Measurements from ENCODE around the gene GOLGA8M. TPM values are rescaled to one million over a fixed set of nuclear protein-coding genes. Genes with fewer than 3 reads are reported as not detected.
"Not testable (repeated sequence)": the region's sequence is repeated elsewhere in the genome, so short reads cannot be mapped to it uniquely, and the experiment has no call there.

GOLGA8M gene
- total RNA-seq, 1 experiment from 2014 or later = not detected

DNA sequence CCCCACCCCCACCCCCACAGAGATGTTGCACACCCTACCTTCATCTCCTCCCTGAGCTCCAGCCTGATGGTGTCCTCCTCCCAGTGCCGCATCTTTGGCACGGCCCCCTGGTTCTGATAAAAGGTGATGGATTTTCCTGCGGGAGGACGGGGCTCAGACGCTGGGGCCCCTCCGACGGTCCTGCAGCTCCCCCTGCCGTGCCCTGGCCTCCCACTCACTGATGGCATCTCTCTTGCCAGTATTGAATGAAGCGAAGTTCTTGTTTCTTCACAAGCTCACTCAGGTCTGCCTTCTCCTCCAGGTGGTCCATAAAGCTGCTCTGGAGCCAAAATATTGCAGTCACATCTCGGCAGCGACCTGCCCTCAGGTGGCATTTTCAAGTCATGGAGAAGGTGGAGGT lies 9.8 kb downstream of the GOLGA8M start:
- CTCF ChIA-PET; H3K9me3 ChIP-seq (ENCODE audit: low read depth, low read length, poor library complexity, severe bottlenecking); H3K36me3 ChIP-seq (ENCODE audit: insufficient read depth, low read length, poor library complexity, severe bottlenecking); POLR2A ChIA-PET (ENCODE audit: low non-redundant PET); H3K27ac ChIP-seq (ENCODE audit: low read depth, low read length, poor library complexity, severe bottlenecking); DNase-seq (ENCODE audit: low spot score); BruUV-seq (replicated peaks); intact Hi-C loops (cut with micrococcal nuclease; ENCODE audit: unreplicated experiment); H3K27me3 ChIP-seq (replicated peaks; ENCODE audit: insufficient read depth, low read depth, low read length, poor library complexity); H3K4me3 ChIP-seq (ENCODE audit: low read depth, low read length, poor library complexity, severe bottlenecking); H3K4me1 ChIP-seq (ENCODE audit: insufficient read depth, low read length, poor library complexity, severe bottlenecking): not testable (repeated sequence)

DNA sequence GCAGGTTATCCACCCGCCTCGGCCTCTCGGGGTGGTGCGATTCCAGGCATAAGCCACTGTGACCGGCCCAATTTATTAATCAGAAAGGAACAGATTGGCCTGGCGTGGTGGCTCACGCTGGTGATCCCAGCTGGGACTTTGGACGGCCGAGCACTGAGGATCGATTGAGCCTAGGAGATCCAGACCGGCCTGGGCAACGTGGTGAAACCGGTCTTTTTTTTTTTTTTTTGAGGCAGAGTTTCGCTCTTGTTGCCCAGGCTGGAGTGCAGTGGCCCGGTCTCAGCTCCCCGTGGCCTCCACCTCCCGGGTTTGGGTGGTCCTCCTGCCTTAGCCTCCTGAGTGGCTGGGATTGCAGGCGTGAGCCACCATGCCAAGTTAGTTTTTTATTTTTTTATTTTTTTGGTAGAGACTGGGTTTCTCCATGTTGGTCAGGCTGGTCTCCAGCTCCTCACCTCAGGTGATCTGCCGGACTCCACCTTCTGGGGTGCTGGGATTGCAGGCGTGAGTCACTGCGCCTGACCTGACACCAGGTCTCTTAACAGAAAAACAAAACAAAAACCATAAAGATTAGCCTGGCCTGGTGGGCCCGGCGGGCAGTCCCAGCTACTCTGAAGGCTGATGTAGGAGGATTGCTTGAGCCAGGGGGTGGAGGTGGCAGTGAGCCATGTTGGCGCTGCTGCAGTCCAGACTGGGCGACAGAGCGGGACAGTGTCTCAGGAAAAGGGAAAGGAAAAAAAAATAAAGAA lies 18.0 kb downstream of the GOLGA8M start:
- H3K4me3 ChIP-seq (ENCODE audit: low read depth, low read length, poor library complexity, severe bottlenecking); H3K9me3 ChIP-seq (ENCODE audit: low read depth, low read length, poor library complexity, severe bottlenecking); DNase-seq (ENCODE audit: low spot score); BruUV-seq (replicated peaks); H3K4me1 ChIP-seq (ENCODE audit: insufficient read depth, low read length, poor library complexity, severe bottlenecking); H3K36me3 ChIP-seq (ENCODE audit: insufficient read depth, low read length, poor library complexity, severe bottlenecking); H3K27ac ChIP-seq (ENCODE audit: low read depth, low read length, poor library complexity, severe bottlenecking); intact Hi-C loops (cut with micrococcal nuclease; ENCODE audit: unreplicated experiment); H3K27me3 ChIP-seq (replicated peaks; ENCODE audit: insufficient read depth, low read depth, low read length, poor library complexity); POLR2A ChIA-PET (ENCODE audit: low non-redundant PET); CTCF ChIA-PET: not testable (repeated sequence)

DNA sequence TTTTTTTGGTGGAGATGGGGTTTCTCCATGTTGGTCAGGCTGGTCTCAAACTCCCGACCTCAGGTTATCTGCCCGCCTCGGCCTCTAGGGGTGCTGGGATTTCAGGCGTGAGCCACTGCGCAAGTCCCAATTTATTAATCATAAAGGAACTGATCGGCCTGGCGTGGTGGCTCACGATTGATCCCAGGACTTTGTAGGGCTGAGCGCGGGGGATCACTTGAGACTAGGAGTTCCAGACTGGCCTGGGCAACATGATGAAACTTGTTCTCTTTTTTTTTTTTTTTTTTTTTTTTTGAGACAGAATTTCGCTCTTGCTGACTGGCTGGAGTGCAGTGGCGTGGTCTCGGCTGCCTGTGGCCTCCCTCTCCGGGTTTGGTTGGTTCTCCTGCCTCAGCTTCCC lies 19.2 kb downstream of the GOLGA8M start:
- H3K4me1 ChIP-seq (ENCODE audit: insufficient read depth, low read length, poor library complexity, severe bottlenecking); BruUV-seq (replicated peaks); POLR2A ChIA-PET (ENCODE audit: low non-redundant PET): not testable (repeated sequence)

DNA sequence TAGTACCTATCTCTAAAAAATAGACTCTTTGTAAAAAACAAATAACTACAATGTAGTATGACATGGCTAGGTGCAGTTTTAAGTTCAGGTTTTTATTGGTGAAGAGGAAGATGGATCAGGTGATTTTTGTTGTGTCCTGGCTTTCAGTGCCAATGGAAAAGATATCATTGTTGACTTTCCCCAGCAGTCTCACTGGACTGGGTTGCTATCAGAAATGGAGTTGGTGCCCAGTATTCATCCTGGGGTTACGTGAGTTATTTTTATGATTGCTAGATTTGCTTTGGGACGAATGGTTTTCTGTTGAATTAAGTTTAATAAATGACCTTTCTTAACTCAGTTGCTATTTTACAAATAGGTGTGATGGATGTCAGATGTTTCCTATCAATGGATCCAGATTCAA lies 38.7 kb downstream of the GOLGA8M start:
- H3K27me3 ChIP-seq (replicated peaks; ENCODE audit: insufficient read depth, low read depth, low read length, poor library complexity); intact Hi-C loops (cut with micrococcal nuclease; ENCODE audit: unreplicated experiment); H3K27ac ChIP-seq (ENCODE audit: low read depth, low read length, poor library complexity, severe bottlenecking); DNase-seq (ENCODE audit: low spot score); H3K4me3 ChIP-seq (ENCODE audit: low read depth, low read length, poor library complexity, severe bottlenecking); H3K36me3 ChIP-seq (ENCODE audit: insufficient read depth, low read length, poor library complexity, severe bottlenecking); H3K4me1 ChIP-seq (ENCODE audit: insufficient read depth, low read length, poor library complexity, severe bottlenecking); BruUV-seq (replicated peaks); CTCF ChIA-PET; H3K9me3 ChIP-seq (ENCODE audit: low read depth, low read length, poor library complexity, severe bottlenecking); POLR2A ChIA-PET (ENCODE audit: low non-redundant PET): not testable (repeated sequence)

More for the DNA sequence above, 19.2 kb downstream of the GOLGA8M start:
- H3K27me3 ChIP-seq (replicated peaks; ENCODE audit: insufficient read depth, low read depth, low read length, poor library complexity); H3K27ac ChIP-seq (ENCODE audit: low read depth, low read length, poor library complexity, severe bottlenecking); CTCF ChIA-PET; H3K9me3 ChIP-seq (ENCODE audit: low read depth, low read length, poor library complexity, severe bottlenecking); intact Hi-C loops (cut with micrococcal nuclease; ENCODE audit: unreplicated experiment); H3K36me3 ChIP-seq (ENCODE audit: insufficient read depth, low read length, poor library complexity, severe bottlenecking); DNase-seq (ENCODE audit: low spot score); H3K4me3 ChIP-seq (ENCODE audit: low read depth, low read length, poor library complexity, severe bottlenecking): not testable (repeated sequence)

DNA sequence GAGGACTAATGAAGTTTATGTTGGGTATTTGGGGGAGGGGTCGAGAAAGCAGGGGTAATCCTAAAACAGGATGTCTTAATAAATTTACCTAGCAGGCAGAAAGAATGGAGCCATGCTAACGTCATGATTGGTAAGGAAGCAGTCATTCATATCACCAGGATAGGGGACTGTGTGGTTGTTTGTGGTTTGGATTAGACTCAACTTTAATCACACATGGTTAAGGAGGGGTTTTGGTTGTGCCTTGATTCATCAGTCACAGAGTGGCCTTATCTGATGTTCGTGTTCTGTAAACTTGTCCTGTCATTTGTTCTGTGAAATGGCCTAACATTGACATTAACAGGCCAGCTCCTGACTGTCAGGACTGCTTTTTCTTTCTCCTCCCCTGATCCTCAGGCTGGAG lies 40.1 kb downstream of the GOLGA8M start:
- H3K4me3 ChIP-seq (ENCODE audit: low read depth, low read length, poor library complexity, severe bottlenecking); DNase-seq (ENCODE audit: low spot score); CTCF ChIA-PET; POLR2A ChIA-PET (ENCODE audit: low non-redundant PET); H3K27ac ChIP-seq (ENCODE audit: low read depth, low read length, poor library complexity, severe bottlenecking); H3K27me3 ChIP-seq (replicated peaks; ENCODE audit: insufficient read depth, low read depth, low read length, poor library complexity); H3K4me1 ChIP-seq (ENCODE audit: insufficient read depth, low read length, poor library complexity, severe bottlenecking); H3K9me3 ChIP-seq (ENCODE audit: low read depth, low read length, poor library complexity, severe bottlenecking); BruUV-seq (replicated peaks); H3K36me3 ChIP-seq (ENCODE audit: insufficient read depth, low read length, poor library complexity, severe bottlenecking); intact Hi-C loops (cut with micrococcal nuclease; ENCODE audit: unreplicated experiment): not testable (repeated sequence)

DNA sequence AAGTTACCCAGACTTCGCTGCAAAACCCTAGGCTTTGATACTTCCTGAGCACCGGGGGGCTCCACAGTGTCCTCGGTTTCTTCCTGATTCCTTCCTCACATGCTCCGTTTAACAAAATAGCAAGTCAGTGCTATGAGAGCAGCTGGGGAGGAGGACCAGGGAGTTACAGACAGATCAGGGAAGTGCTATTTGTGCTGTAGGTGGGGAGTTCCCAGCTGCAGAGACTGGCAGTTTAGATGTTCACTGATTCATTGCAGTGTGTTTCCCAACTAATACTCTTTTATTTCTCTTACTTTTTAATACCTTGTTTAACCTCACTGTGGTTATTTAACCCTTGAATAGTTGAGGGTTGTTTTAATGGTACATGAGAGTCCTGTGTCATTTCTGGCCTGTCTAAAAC lies 45.8 kb downstream of the GOLGA8M start:
- H3K36me3 ChIP-seq (ENCODE audit: insufficient read depth, low read length, poor library complexity, severe bottlenecking); BruUV-seq (replicated peaks); H3K9me3 ChIP-seq (ENCODE audit: low read depth, low read length, poor library complexity, severe bottlenecking); POLR2A ChIA-PET (ENCODE audit: low non-redundant PET); H3K4me1 ChIP-seq (ENCODE audit: insufficient read depth, low read length, poor library complexity, severe bottlenecking); H3K27ac ChIP-seq (ENCODE audit: low read depth, low read length, poor library complexity, severe bottlenecking); DNase-seq (ENCODE audit: low spot score); H3K4me3 ChIP-seq (ENCODE audit: low read depth, low read length, poor library complexity, severe bottlenecking); intact Hi-C loops (cut with micrococcal nuclease; ENCODE audit: unreplicated experiment); CTCF ChIA-PET; H3K27me3 ChIP-seq (replicated peaks; ENCODE audit: insufficient read depth, low read depth, low read length, poor library complexity): not testable (repeated sequence)

DNA sequence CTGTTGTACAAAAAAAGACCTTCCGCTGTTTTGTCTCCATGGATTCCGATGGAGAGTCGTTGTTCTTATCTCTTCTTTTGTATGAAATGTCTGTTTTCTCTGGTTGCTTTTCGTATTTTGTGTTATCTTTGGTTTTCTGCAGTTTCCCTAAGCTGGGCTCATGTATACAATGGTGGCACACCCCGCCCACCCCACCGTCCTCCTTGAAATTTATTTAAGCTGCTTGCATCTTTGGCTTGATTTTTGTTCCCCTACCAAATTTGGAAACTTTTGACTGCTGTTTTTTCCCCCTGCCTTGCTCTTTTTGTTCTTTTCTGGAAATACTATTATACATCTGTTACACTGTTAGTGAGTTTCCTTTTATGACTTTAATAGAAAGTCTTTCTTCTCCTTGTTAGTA lies 47.6 kb downstream of the GOLGA8M start:
- intact Hi-C loops (cut with micrococcal nuclease; ENCODE audit: unreplicated experiment); BruUV-seq (replicated peaks); H3K27me3 ChIP-seq (replicated peaks; ENCODE audit: insufficient read depth, low read depth, low read length, poor library complexity); H3K9me3 ChIP-seq (ENCODE audit: low read depth, low read length, poor library complexity, severe bottlenecking); H3K27ac ChIP-seq (ENCODE audit: low read depth, low read length, poor library complexity, severe bottlenecking); H3K4me3 ChIP-seq (ENCODE audit: low read depth, low read length, poor library complexity, severe bottlenecking); POLR2A ChIA-PET (ENCODE audit: low non-redundant PET); H3K4me1 ChIP-seq (ENCODE audit: insufficient read depth, low read length, poor library complexity, severe bottlenecking); CTCF ChIA-PET; DNase-seq (ENCODE audit: low spot score); H3K36me3 ChIP-seq (ENCODE audit: insufficient read depth, low read length, poor library complexity, severe bottlenecking): not testable (repeated sequence)

DNA sequence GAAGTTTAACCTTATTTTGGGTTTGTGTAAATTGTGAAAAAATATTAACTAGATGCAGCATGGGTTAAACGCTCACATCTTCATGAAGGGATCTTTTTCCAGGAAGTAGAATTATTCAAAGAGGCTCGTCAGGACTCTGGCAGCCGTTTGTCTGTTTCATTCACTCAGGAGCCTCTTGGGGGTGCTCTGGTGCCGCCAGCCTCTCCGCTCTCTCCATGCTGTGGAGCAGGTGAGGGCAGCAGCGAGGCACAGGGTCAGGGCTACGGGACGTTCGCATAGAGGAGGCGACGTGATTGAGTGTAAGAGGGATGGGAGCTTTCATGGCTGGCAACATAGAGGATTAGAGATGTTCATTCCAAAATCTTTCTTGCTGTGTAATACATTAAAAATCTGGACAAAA lies 48.5 kb downstream of the GOLGA8M start:
- H3K4me1 ChIP-seq (ENCODE audit: insufficient read depth, low read length, poor library complexity, severe bottlenecking); DNase-seq (ENCODE audit: low spot score); CTCF ChIA-PET; H3K27ac ChIP-seq (ENCODE audit: low read depth, low read length, poor library complexity, severe bottlenecking); POLR2A ChIA-PET (ENCODE audit: low non-redundant PET); H3K36me3 ChIP-seq (ENCODE audit: insufficient read depth, low read length, poor library complexity, severe bottlenecking); H3K4me3 ChIP-seq (ENCODE audit: low read depth, low read length, poor library complexity, severe bottlenecking); H3K9me3 ChIP-seq (ENCODE audit: low read depth, low read length, poor library complexity, severe bottlenecking); intact Hi-C loops (cut with micrococcal nuclease; ENCODE audit: unreplicated experiment); H3K27me3 ChIP-seq (replicated peaks; ENCODE audit: insufficient read depth, low read depth, low read length, poor library complexity); BruUV-seq (replicated peaks): not testable (repeated sequence)

Measured in A673 (cell line).